SU-DHL-6 (cell line): ENCODE measurements around the gene PCK2.

Experiments
- H2AFZ ChIP-seq: fragments of 200-600 bp; sonication (generic); 2 replicates; pipeline ENCODE4 v1.6.1; 2014; ENCODE audit warnings: low read depth, mild to moderate bottlenecking, moderate library complexity, mixed read lengths, antibody characterized with exemption, low read length; ENCODE audit not compliant: severe bottlenecking
- H3F3A ChIP-seq: fragments of 200-600 bp; shearing (Covaris generic); 2 replicates; pipeline ENCODE4 v1.6.0; 2016; ENCODE audit warnings: antibody characterized with exemption, mild to moderate bottlenecking; ENCODE audit not compliant: insufficient read depth
- H3K27ac ChIP-seq: fragments of 200-600 bp; sonication (generic); 2 replicates; pipeline ENCODE4 v1.5.1; 2016; ENCODE audit warnings: low read depth, mild to moderate bottlenecking, low read length, moderate library complexity, mixed read lengths
- H3K27me3 ChIP-seq: fragments of 200-600 bp; sonication (generic), shearing (Covaris generic); 2 replicates; pipeline ENCODE4 v1.6.0; 2014; ENCODE audit warnings: mild to moderate bottlenecking, low read length
- H3K36me3 ChIP-seq: fragments of 200-600 bp; sonication (generic); 2 replicates; pipeline ENCODE4 v1.6.1; 2014; ENCODE audit warnings: mild to moderate bottlenecking, low read length, mixed read lengths
- H3K4me2 ChIP-seq: fragments of 300-600, 200-600 bp; shearing (Covaris generic), sonication (generic); 2 replicates; pipeline ENCODE4 v1.6.0; 2014; ENCODE audit warnings: low read length, low read depth, mild to moderate bottlenecking; ENCODE audit not compliant: poor library complexity, severe bottlenecking
- H3K4me3 ChIP-seq: fragments of 200-600 bp; sonication (generic); 2 replicates; pipeline ENCODE4 v1.5.1; 2014; ENCODE audit warnings: antibody characterized with exemption, low read length, mild to moderate bottlenecking, mixed read lengths; ENCODE audit not compliant: insufficient read depth, poor library complexity, severe bottlenecking
- H3K79me2 ChIP-seq: fragments of 200-600 bp; sonication (generic); 2 replicates; pipeline ENCODE4 v1.6.1; 2014; ENCODE audit warnings: mild to moderate bottlenecking, low read length, moderate library complexity; ENCODE audit not compliant: insufficient read depth
- H3K9ac ChIP-seq: fragments of 200-600 bp; sonication (generic); 2 replicates; pipeline ENCODE4 v1.7.0; 2014; ENCODE audit warnings: mild to moderate bottlenecking, low read length
- H3K9me2 ChIP-seq: fragments of 200-600 bp; sonication (generic); replicated peaks from 2 replicates; pipeline ENCODE4 v1.6.1; 2014; ENCODE audit warnings: low read length; ENCODE audit not compliant: insufficient read depth
- H3K9me3 ChIP-seq: fragments of 200-600 bp; sonication (generic); 2 replicates; pipeline ENCODE4 v1.6.1; 2014; ENCODE audit warnings: low read length, mixed read lengths; ENCODE audit not compliant: insufficient read depth
- H4K20me1 ChIP-seq: fragments of 200-600 bp; sonication (generic); 2 replicates; pipeline ENCODE4 v1.6.1; 2014; ENCODE audit warnings: low read depth, mild to moderate bottlenecking, antibody characterized with exemption, low read length, moderate library complexity, mixed read lengths
- EZH2phosphoT487 ChIP-seq: fragments of 200-600 bp; sonication (generic), shearing (Covaris generic); conservative IDR thresholded peaks from 2 replicates; pipeline ENCODE4 v1.6.1; 2018; ENCODE audit warnings: mild to moderate bottlenecking, antibody characterized with exemption, low read length, moderate library complexity, mixed read lengths
- TF ChIP-seq, protein P1 (sequence below): fragments of 200-600 bp; sonication (generic); IDR thresholded peaks from one replicate; pipeline ENCODE4 v1.5.1; 2017; ENCODE audit warnings: antibody characterized with exemption, mild to moderate bottlenecking, low read length, moderate library complexity; ENCODE audit not compliant: insufficient read depth, poor library complexity, severe bottlenecking

The PCK2 gene

DNA sequence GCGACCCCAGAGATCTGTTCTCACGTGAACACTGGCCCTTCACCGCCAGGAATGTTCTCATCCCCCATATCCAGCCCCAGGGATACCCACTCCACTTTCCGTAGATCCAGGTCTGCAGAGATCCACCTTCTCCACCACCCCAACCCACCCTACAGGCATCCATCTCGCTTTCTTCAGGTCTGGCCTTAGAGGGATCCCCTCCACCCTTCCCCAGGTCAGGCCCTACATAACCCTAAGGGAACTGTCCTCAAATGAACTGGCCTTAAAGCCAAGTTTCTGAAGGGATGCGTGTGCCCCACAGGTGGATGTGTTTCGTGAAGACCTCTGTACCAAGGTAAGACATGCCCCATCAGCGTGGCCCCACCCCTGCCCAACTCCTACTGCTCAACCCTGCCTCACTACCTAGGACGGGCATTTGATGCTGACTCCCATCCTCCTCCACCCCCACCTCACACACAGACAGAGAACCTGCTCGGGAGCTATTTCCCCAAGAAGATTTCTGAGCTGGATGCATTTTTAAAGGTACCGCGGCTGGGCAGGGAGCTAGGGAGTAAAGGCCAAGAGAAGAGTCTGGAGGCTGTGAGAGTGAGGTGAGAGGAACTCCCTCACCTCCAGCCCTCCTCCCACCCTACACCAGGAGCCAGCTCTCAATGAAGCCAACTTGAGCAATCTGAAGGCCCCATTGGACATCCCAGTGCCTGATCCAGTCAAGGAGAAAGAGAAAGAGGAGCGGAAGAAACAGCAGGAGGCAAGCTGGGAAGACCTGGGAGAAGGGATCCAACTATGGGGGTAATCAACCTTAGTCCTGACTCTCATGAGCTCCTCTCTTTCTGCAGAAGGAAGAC is 42.8 kb downstream of the PCK2 start:
- peak overlapping the region; percentile 56 for H3K4me2 ChIP-seq
- H3K9me2 ChIP-seq: no peaks in the 10 kb centered on the region
- peak overlapping the region; percentile 85 for H3K4me3 ChIP-seq
- no peak overlapping the region for H2AFZ ChIP-seq
- no peaks in the 10 kb centered on the region for H4K20me1 ChIP-seq
- H3K27me3 ChIP-seq: no peaks in the 10 kb centered on the region
- no peak for TF ChIP-seq EZH2phosphoT487
- TF ChIP-seq, protein P1, sequence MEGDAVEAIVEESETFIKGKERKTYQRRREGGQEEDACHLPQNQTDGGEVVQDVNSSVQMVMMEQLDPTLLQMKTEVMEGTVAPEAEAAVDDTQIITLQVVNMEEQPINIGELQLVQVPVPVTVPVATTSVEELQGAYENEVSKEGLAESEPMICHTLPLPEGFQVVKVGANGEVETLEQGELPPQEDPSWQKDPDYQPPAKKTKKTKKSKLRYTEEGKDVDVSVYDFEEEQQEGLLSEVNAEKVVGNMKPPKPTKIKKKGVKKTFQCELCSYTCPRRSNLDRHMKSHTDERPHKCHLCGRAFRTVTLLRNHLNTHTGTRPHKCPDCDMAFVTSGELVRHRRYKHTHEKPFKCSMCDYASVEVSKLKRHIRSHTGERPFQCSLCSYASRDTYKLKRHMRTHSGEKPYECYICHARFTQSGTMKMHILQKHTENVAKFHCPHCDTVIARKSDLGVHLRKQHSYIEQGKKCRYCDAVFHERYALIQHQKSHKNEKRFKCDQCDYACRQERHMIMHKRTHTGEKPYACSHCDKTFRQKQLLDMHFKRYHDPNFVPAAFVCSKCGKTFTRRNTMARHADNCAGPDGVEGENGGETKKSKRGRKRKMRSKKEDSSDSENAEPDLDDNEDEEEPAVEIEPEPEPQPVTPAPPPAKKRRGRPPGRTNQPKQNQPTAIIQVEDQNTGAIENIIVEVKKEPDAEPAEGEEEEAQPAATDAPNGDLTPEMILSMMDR: no peak
- peaks cover 35% of the 10 kb centered on the region for H3F3A ChIP-seq
- no peaks in the 10 kb centered on the region for H3K36me3 ChIP-seq
- H3K27ac ChIP-seq: peak overlapping the region; percentile 73
- H3K79me2 ChIP-seq: peaks cover 20% of the 10 kb centered on the region
- H3K9me3 ChIP-seq: no peaks in the 10 kb centered on the region
- H3K9ac ChIP-seq: peak overlapping the region; percentile 89

DNA sequence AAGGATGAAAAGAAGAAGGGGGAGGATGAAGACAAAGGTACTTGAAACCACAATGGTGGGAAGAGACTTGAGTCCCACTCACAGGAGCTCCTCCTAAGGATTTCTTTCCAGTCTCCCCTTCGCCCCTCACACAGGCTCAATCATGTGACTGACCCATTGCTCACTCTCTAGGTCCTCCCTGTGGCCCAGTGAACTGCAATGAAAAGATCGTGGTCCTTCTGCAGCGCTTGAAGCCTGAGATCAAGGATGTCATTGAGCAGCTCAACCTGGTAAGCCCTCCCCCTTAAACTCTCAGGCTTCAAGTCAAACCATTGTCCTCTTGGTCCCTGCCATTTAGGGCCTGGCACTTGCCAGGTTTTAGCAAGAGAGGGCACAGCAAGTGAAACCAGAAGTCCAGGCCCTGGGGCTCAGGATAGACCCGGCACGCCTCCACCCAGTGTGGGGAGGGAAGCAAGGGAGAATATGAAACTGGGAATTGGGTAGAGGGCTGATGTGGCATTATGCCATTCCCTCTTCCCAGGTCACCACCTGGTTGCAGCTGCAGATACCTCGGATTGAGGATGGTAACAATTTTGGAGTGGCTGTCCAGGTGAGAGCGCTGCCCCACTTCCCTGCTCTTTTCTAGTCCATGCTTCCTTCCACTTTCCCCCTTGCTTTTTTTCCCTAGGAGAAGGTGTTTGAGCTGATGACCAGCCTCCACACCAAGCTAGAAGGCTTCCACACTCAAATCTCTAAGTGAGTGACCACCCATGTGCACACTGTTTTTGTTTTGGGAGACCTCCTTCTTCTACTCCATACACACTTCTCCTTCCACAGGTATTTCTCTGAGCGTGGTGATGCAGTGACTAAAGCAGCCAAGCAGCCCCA is 43.7 kb downstream of the PCK2 start:
- Histone ChIP-seq H3K36me3 (no peaks in the 10 kb centered on the region), H2AFZ (no peak overlapping the region), H3K79me2 (peaks cover 20% of the 10 kb centered on the region), H3K4me3 (no peak overlapping the region), H3K27ac (peak overlapping the region; percentile 73), H3K27me3 (no peaks in the 10 kb centered on the region), H3F3A (peaks cover 35% of the 10 kb centered on the region), H3K9me3 (no peaks in the 10 kb centered on the region), H4K20me1 (no peaks in the 10 kb centered on the region), H3K4me2 (no peak overlapping the region), H3K9me2 (no peaks in the 10 kb centered on the region), H3K9ac (0 out of 2 replicates have a peak overlapping the region, but pooled peaks have one; percentile 89)
- TF ChIP-seq EZH2phosphoT487: no peak
- TF ChIP-seq, protein P1: no peak

DNA sequence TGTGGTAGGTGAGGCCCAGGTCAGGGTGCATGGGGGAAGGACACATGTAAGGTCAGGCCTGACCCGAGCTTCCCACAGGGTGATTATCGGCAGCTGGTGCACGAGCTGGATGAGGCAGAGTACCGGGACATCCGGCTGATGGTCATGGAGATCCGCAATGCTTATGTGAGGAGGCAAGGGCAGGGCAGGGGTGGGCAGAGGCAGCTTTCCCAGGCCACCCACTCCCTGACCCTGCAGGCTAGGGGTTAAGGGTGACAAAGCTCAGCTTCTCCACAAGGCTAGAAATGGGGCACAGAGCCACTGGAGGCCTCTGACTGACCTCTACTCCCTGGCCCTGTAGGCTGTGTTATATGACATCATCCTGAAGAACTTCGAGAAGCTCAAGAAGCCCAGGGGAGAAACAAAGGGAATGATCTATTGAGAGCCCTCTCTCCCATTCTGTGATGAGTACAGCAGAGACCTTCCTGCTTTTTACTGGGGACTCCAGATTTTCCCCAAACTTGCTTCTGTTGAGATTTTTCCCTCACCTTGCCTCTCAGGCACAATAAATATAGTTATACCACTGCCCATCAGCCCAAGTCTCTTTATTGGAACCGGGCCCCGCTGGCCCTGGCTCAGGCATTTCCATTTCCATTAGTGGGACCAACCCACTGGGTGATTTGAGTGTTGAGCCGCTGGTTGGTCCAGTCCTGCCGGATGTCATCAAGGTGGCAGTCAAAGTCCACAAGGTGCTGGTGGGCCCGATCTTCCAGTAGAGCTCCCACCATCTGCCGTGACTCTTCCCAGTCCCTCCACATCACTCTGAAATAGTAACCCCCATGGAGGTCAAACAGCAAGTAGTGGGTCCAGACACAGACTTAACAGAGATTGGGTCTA is 44.5 kb downstream of the PCK2 start:
- no peak overlapping the region for H3K27ac ChIP-seq
- H3K79me2 ChIP-seq: peaks cover 20% of the 10 kb centered on the region
- peaks cover 39% of the 10 kb centered on the region for H3F3A ChIP-seq
- TF ChIP-seq, protein P1: no peak
- TF ChIP-seq EZH2phosphoT487: no peak
- H2AFZ ChIP-seq: no peak overlapping the region
- no peak overlapping the region for H3K4me3 ChIP-seq
- H3K27me3 ChIP-seq: no peaks in the 10 kb centered on the region
- peak overlapping the region; percentile 89 for H3K4me2 ChIP-seq
- no peaks in the 10 kb centered on the region for H3K9me2 ChIP-seq
- no peak overlapping the region for H3K9ac ChIP-seq
- no peaks in the 10 kb centered on the region for H3K9me3 ChIP-seq
- H3K36me3 ChIP-seq: no peaks in the 10 kb centered on the region
- no peaks in the 10 kb centered on the region for H4K20me1 ChIP-seq
